Tibial artery (tissue), 4 donors: ENCODE measurements around the gene PCBP3.

ENCODE experiments used
- DNase-seq, 2 donors: peaks; one replicate each; pipeline ENCODE4 v3.0.0-alpha.2; 2019
- H3K27ac ChIP-seq, 2 donors: fragments of 200-600 bp; sonication (generic) in 1 of 2; 1 replicate in 1 of 2; 2 replicates in 1 of 2; pipeline ENCODE4 v1.5.1; 2018 to 2019; ENCODE audit warnings: mild to moderate bottlenecking in 1 of 2
- H3K27me3 ChIP-seq, 2 donors: fragments of 200-600 bp; sonication (generic) in 1 of 2; one replicate each; pipeline versions ENCODE4 v1.5.1 to v1.6.0; 2016 to 2019
- H3K36me3 ChIP-seq, 3 donors: fragments of 200-600 bp; sonication (generic) in 2 of 3; one replicate each; pipeline ENCODE4 v1.5.1; 2016 to 2019; ENCODE audit warnings: mild to moderate bottlenecking in 2 of 3
- H3K4me1 ChIP-seq, 4 donors: fragments of 200-600 bp; sonication (generic) in 2 of 4; 1 replicate in 3 of 4; 2 replicates in 1 of 4; pipeline ENCODE4 v1.5.1; 2016 to 2019
- H3K4me3 ChIP-seq, 2 donors: fragments of 200-600 bp; sonication (generic) in 1 of 2; 1 replicate in 1 of 2; 2 replicates in 1 of 2; pipeline ENCODE4 v1.5.1; 2018 to 2019; ENCODE audit warnings: mild to moderate bottlenecking in 2 of 2
- H3K9me3 ChIP-seq, 3 donors: fragments of 200-600 bp; sonication (generic) in 1 of 3; one replicate each; pipeline ENCODE4 v1.5.1; 2016 to 2019
- intact Hi-C: fragments of 100-400 bp; cut with DNase I; formaldehyde crosslinking; loops from one replicate; pipeline ENCODE4 v1.15.0; 2023; ENCODE audit warnings: low total_unique reads
- TF ChIP-seq, protein P1 (sequence below), 2 experiments: fragments of 200-600 bp in 1 of 2; fragments of 450-650 bp in 1 of 2; IDR thresholded peaks; one replicate each; pipeline ENCODE4 v1.5.1; 2017 to 2019; ENCODE audit warnings: antibody characterized with exemption in 2 of 2, mild to moderate bottlenecking in 1 of 2, moderate library complexity in 1 of 2

PCBP3 gene

DNA sequence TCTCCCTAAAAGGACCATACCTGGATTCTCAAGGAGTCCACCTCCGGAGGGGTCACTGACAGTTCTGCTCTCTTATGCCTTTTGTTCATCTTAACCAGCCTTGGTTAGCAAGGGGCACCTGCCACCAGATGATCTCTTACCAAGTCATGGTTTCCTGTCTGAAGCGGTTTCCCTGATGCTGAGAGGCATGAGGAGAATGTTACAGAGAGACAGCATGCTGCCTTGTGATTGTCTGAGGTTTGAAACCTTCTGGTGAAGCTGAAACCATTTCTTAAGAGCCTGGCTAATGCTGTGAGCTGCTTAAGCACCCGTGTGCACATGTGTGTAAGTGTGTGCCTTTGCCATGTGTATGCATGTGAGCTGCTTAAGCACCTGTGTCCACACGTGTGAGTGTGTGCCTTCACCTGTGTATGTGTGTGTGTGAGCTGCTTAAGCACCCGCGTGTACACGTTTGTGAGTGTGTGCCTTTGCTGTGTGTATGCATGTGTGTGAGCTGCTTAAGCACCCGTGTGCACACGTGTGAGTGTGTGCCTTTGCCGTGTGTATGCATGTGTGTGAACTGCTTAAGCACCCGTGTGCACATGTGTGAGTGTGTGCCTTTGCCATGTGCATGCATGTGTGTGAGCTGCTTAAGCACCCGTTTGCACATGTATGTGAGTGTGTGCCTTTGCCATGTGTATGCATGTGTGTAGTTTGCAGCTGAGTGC lies 201.7 kb downstream of the PCBP3 start:
- TF ChIP-seq, protein P1, sequence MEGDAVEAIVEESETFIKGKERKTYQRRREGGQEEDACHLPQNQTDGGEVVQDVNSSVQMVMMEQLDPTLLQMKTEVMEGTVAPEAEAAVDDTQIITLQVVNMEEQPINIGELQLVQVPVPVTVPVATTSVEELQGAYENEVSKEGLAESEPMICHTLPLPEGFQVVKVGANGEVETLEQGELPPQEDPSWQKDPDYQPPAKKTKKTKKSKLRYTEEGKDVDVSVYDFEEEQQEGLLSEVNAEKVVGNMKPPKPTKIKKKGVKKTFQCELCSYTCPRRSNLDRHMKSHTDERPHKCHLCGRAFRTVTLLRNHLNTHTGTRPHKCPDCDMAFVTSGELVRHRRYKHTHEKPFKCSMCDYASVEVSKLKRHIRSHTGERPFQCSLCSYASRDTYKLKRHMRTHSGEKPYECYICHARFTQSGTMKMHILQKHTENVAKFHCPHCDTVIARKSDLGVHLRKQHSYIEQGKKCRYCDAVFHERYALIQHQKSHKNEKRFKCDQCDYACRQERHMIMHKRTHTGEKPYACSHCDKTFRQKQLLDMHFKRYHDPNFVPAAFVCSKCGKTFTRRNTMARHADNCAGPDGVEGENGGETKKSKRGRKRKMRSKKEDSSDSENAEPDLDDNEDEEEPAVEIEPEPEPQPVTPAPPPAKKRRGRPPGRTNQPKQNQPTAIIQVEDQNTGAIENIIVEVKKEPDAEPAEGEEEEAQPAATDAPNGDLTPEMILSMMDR (IDR thresholded peaks at IDR 0.05) = no peak
- H3K27me3 ChIP-seq = no peaks in the 10 kb centered on the region
- no peak for DNase-seq
- peaks cover 0 to 10% (median 9%) of the 10 kb centered on the region in 3 donors for H3K9me3 ChIP-seq
- no peaks in the 10 kb centered on the region for H3K4me1 ChIP-seq
- H3K4me3 ChIP-seq = no peak overlapping the region
- H3K36me3 ChIP-seq = no peaks in the 10 kb centered on the region
- H3K27ac ChIP-seq = no peak overlapping the region
- intact Hi-C loops = no loop called here

DNA sequence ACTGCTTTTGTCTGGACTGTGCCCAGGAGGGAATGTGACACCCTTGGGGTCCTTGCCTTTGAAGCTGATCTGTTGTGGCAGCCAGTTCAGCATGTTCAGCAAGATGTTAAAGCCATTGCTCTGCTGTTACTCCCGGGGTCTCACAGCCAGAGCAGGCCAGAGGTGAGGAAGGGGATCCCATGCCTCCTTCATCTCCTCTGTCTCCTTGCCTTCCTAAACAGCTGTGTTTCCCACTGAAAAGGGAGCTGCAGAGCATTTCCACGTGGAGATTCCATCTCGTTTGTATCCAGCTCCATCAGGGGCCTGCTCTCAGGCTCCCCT lies 202.2 kb downstream of the PCBP3 start:
- H3K9me3 ChIP-seq = peaks cover 0 to 7% (median 5%) of the 10 kb centered on the region in 3 donors
- no peak for DNase-seq
- H3K4me1 ChIP-seq = no peaks in the 10 kb centered on the region
- TF ChIP-seq, protein P1 (IDR thresholded peaks at IDR 0.05) = no peak
- H3K27ac ChIP-seq = no peak overlapping the region
- H3K27me3 ChIP-seq = no peaks in the 10 kb centered on the region
- no peak overlapping the region for H3K4me3 ChIP-seq
- intact Hi-C loops = no loop called here
- H3K36me3 ChIP-seq = no peaks in the 10 kb centered on the region

DNA sequence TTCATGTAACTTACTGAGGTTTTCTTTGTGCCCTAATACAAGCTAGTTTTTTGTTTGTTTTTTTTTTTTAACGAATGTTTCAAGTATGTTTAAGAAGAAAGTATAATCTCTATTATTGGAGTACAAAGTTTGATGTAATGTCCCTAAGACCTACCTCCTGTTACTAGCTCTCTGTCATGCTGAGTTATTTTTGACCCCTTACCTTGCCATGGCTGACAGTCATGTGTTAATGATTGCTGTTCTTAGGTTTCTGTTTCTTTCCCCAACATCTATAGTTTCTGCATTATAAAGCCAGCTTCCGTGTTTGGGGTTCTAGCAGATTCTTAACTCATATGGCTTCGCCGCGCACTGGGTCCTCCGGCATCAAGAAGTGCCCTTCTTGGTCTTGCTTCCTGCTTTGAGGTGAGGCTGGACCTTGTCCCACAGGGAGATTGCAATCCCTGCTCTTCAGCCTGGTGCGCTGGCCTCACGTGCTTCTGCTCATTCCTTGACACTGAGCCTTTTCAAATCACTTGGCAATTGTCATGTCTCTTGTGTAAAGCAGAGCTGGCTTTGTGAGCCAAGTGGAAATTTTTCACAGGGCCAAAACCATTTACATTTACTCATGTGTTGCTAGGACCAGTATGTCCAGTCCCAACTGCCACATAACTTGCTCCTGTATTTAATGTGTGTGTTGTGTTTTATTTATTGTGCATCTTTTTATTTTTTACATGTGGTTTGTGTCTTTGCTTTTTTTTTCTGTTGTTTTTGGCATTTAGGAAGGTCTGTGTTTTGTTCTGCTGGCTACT lies 203.0 kb downstream of the PCBP3 start:
- peaks cover 0 to 5% (median 0%) of the 10 kb centered on the region in 3 donors for H3K9me3 ChIP-seq
- no peak overlapping the region for H3K27ac ChIP-seq
- no peaks in the 10 kb centered on the region for H3K4me1 ChIP-seq
- peaks cover 0 to 5% of the 10 kb centered on the region in 2 donors for H3K27me3 ChIP-seq
- TF ChIP-seq, protein P1 (IDR thresholded peaks at IDR 0.05) = no peak
- DNase-seq = peak in 1 of 2 donors; percentile 57
- no peak overlapping the region for H3K4me3 ChIP-seq
- no peaks in the 10 kb centered on the region for H3K36me3 ChIP-seq
- intact Hi-C loops = no loop called here

DNA sequence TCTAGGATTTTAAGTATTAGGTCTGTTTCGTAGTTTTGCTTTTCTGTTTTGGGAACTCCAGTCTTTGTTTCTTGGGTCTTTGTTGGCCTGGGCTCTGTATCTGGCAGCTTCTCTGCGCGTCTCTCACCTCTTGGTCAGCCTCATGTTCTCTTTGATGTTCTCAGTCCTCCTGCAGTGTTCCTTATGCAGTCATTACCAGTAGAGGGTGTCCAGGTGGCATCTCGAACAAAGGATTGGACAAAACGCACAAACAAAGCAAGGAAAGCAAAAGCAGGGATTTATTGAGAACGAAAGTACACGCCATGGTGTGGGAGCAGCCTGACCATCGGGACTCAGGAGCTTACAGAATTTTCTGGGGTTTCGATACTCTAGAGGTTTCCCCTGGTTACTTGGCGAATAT lies 204.3 kb downstream of the PCBP3 start:
- TF ChIP-seq, protein P1 (IDR thresholded peaks at IDR 0.05) = no peak
- no peak for DNase-seq
- H3K36me3 ChIP-seq = no peaks in the 10 kb centered on the region
- no peak overlapping the region for H3K4me3 ChIP-seq
- intact Hi-C loops = no loop called here
- H3K4me1 ChIP-seq = no peaks in the 10 kb centered on the region
- no peaks in the 10 kb centered on the region for H3K9me3 ChIP-seq
- peaks cover 0 to 5% of the 10 kb centered on the region in 2 donors for H3K27me3 ChIP-seq
- no peak overlapping the region for H3K27ac ChIP-seq

DNA sequence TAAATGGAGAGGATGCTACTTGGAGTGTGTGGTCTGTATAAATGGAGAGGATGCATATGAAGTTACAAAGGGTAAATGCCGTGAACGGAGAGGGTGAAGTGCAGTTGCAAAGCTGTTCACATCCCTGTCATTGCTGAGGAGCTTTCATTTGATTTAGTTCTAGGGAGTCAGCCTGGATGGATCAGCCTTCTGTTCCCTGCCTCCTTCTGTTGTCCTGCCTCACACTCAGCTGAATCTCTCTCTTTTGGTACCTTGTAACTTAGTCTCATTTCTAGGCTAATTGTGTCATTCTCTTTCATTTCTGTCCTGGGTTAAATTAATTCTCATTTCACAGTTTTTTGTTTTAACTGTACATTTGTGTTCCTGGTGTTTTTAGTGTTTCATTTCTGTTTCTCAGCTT lies 204.8 kb downstream of the PCBP3 start:
- Histone ChIP-seq H3K9me3 (no peaks in the 10 kb centered on the region), H3K4me1 (no peaks in the 10 kb centered on the region), H3K27me3 (peaks cover 0 to 5% of the 10 kb centered on the region in 2 donors), H3K27ac (no peak overlapping the region), H3K36me3 (no peaks in the 10 kb centered on the region), H3K4me3 (no peak overlapping the region)
- TF ChIP-seq, protein P1 (IDR thresholded peaks at IDR 0.05) = no peak
- DNase-seq = no peak
- intact Hi-C loops = no loop called here
